Retinal pigment epithelial cell (primary cell): ENCODE measurements around the gene CRYZL1.

ENCODE experiments used
- DNase-seq: peaks from one replicate; pipeline ENCODE4 v3.0.0-alpha.2; 2010; ENCODE audit warnings: low read depth
- H3K4me3 ChIP-seq: 2 replicates; pipeline ENCODE4 v1.5.1; 2011; ENCODE audit warnings: mild to moderate bottlenecking, low read length, control low read depth, moderate library complexity
- CTCF ChIP-seq: conservative IDR thresholded peaks from 2 replicates; pipeline ENCODE4 v1.5.1; 2011; ENCODE audit warnings: low read depth, low read length, control low read depth, inconsistent platforms

Gene CRYZL1

GRCh38 chr21:33655588-33656221, 14.2 kb upstream of the CRYZL1 start:
- TF ChIP-seq CTCF: no peak
- no peak overlapping the region for H3K4me3 ChIP-seq
- DNase-seq: peak; percentile 93

- H3K4me3 ChIP-seq: no peak overlapping the region
- no peak for DNase-seq
- no peak for TF ChIP-seq CTCF
Measured at GRCh38 chr21:33654412-33654811, 12.9 kb upstream of the CRYZL1 start.

- no peak overlapping the region for H3K4me3 ChIP-seq
- DNase-seq: no peak
- TF ChIP-seq CTCF: no peak
Measured at GRCh38 chr21:33651965-33652680, 10.6 kb upstream of the CRYZL1 start.

- no peak overlapping the region for H3K4me3 ChIP-seq
- TF ChIP-seq CTCF: no peak
- no peak for DNase-seq
Measured at GRCh38 chr21:33650929-33651509, 9.5 kb upstream of the CRYZL1 start.

- H3K4me3 ChIP-seq: no peak overlapping the region
- DNase-seq: no peak
- no peak for TF ChIP-seq CTCF
Measured at GRCh38 chr21:33650230-33650629, 8.7 kb upstream of the CRYZL1 start.

GRCh38 chr21:33648555-33648954, 7.0 kb upstream of the CRYZL1 start:
- no peak for TF ChIP-seq CTCF
- DNase-seq: no peak
- no peak overlapping the region for H3K4me3 ChIP-seq

GRCh38 chr21:33647587-33647986, 6.0 kb upstream of the CRYZL1 start:
- no peak for TF ChIP-seq CTCF
- H3K4me3 ChIP-seq: no peak overlapping the region
- no peak for DNase-seq
